ENCODE data around the gene NSMF.

Gene NSMF

GRCh38 chr9:137445930-137446431 is 13.2 kb downstream of the NSMF start:
- FAIRE-seq = no peak

DNA sequence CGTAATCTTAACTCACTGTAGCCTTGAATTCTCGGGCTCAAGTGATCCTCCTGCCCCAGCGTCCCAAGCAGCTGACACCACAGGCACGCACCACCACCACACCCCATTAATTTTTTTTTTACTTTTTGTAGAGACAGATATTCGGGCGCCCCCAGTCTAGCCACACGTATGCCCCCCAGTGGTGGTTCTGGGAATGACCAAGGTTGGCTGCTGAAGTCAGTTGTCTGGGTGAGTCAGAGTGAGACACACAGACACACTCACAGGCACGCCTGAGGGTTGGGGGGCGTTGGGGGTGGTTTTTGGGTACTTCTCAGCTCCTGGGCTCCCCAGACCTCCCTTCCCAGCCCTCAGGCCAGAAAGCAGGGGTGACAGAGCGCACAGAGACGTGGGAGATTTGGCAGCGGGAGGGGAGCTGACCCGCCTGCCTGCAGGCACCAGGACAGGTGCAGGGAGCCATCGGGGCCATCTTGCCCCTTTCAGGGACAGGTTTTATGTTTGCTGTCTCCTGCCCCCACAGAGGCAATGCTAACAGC is 13.8 kb downstream of the NSMF start:
- FAIRE-seq = no peak

- FAIRE-seq = no peak
Measured at GRCh38 chr9:137444106-137444790, 14.9 kb downstream of the NSMF start.

GRCh38 chr9:137441935-137442321 is 17.2 kb downstream of the NSMF start:
- FAIRE-seq = no peak

DNA sequence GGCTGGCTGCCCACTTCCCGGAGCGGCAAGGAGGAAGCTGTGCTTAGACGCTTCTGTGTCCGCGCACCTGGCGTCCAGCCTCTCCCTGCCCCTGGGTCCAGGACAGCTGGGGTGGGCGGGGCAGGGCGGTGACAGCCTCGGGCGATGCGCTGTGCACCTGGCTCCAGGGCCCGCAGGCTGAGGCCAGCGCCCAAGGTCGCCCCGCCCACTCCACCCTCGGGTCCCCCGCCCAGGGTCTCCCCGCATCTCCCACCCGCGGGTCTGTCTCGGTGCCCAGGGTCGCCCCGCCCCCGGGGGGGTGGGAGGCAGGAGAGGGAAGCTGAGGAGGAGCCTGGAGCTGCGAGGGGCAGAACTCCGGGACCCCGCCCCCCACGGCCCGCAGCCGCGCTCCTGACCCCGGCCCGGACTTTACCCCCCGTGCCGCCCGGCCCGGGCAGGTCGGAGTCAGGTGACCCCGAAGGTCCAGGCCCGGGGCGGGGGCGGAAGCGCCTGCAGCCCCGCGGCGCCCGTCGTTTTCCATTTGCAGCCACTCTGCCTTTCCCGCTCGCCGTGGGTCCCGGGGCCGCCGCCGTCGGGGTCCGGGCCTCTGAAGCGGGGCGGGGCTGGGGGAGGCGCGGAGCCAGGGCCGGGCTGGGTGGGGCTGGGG is 17.7 kb downstream of the NSMF start, which contains the start of gene ENTPD8:
TSS of gene ENTPD8 (minus strand) at position 69 of the 646 bp plus-strand sequence. CDS start 3,072 bp downstream, outside the sequence.
- no peak for FAIRE-seq

DNA sequence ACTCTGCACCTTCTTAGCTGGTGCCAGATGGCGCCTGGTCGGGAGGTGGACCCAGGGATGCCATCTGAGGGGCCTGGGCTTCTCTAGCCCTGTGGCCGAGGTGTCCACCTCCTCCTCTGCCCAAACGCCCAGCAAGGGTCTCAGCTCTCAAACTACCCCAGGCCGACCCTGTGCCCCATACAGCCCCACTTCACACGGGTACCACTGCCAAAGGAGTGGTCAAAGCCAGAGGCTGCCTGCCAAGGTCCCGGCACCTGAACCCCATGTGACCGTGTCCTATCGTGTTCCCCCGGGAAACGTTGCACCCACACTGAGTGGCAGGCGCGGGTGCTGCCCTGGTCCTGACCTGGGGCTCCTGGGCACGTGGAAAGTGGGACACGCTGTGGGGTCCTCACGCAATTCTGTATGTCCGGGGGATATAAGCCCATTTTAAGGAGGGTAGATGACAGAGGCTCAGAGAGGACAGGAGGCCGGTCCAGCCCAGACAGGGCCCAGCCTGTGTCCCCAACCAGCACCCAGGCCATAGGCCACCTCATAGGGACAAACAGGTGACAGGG is 19.9 kb downstream of the NSMF start:
- FAIRE-seq = no peak

DNA sequence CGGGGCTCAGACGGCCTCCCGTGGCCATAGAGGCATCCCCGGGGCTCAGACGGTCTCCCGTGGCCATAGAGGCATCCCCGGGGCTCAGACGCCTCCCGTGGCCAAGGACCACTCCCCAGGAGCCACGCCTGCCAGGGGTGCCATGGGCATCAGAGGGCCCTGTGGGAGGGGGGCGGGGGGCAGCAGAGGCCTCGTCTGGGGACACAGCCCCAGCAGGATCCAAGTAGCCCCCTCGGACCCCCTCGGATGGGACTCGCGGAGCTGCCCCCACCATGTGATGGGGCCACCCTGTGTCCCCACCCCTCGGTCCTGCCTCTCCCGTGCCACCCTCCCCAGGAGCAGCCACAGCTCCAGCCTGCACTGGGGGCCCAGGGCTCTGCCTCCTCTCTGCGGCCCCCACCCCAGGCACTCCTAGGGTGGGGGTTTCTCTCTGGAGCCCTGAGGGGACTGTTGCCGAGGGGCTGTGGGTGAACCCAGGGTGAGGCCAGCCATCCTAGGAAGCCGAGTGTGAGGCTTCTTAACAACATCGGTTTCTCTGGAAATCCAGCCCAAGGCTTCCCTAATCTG is 20.5 kb downstream of the NSMF start:
- no peak for FAIRE-seq

DNA sequence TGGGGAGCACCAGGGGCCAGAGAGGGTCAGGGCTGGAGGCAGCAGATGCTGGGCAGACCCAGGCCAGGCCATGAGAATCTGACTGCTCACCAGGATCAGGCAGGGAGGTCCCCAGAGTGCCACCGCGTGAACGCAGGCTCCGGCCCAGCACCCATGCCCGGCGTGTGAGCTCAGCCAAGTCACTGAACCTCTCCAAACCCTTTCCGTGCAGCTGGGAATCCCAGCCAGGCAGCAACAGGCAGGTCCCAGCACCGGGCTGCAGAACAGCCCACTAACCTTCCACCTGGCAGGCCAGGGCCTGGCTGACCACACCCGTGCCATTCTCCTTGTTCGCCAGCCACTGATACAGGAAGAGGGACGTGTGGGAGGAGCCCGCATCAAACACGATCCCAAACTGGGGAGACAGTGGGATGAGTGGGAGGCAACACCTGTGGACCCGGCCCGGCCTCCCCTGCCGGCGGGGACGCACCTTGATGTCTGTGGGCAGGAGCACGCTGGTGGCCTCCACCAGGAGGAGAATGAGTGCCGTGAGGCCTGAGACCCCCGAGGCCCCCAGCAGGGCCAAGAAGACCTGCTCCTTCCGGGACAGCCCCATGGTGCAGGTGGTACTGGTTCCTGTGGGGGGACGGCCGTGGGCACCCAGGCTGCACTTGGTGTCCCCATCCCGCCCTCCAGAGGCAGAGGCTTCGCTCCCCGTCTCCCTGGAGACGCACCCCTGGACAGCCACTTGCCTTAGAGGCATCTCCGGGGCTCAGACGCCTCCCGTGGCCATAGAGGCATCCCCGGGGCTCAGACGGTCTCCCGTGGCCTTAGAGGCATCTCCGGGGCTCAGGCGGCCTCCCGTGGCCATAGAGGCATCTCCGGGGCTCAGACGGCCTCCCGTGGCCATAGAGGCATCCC is 21.2 kb downstream of the NSMF start:
- FAIRE-seq = no peak

- no peak for FAIRE-seq
Measured at GRCh38 chr9:137436761-137437600, 22.2 kb downstream of the NSMF start.

- no peak for FAIRE-seq
Measured at GRCh38 chr9:137435980-137436760, 23.0 kb downstream of the NSMF start.

- no peak for FAIRE-seq
Measured at GRCh38 chr9:137435381-137435891, 23.7 kb downstream of the NSMF start.

GRCh38 chr9:137434498-137435380 is 24.4 kb downstream of the NSMF start:
- no peak for FAIRE-seq

GRCh38 chr9:137433916-137434431 is 25.2 kb downstream of the NSMF start:
- no peak for FAIRE-seq

GRCh38 chr9:137433349-137433915 is 25.7 kb downstream of the NSMF start:
- no peak for FAIRE-seq

DNA sequence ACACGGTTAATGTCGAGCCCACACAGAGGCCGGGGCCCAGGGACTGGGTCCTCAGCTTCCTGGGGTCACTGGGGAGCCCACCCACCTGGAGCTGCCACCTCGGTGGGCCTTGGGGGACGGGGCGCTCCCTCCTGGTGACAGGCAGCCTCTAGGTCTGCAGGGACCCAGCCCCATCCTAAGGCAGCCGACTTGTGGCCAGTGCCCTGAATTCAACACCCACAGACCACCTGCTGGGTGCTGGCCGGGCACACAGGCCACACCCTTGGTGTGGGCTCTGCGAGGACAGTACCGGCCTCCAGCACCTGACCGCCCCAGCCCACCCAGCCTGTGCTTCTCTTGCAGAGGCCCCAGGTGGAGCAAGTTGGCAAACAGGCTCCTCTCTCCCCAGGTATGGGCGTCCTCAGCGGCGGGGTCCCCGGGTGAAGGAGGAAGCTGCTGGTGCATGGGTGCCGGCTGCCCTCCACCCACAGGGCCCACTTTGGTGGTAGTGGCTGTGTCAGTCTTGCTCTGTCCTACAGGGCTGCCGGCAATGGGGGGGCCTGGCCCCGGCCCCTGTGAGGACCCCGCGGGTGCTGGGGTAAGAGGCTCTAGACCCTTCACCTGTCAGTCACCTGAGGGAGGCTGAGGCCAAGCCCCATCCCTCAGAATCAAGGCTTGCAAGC is 26.3 kb downstream of the NSMF start:
- no peak for FAIRE-seq

GRCh38 chr9:137431416-137431931 is 27.7 kb downstream of the NSMF start:
- no peak for FAIRE-seq

- FAIRE-seq = no peak
Measured at GRCh38 chr9:137430723-137431415, 28.3 kb downstream of the NSMF start.

Data from colon (tissue), 2 donors.